Panc1 (cell line): Measurements from ENCODE around the gene FXR2.

Experiments
- POLR2AphosphoS5 ChIP-seq: IDR thresholded peaks from 2 replicates; pipeline ENCODE4 v1.6.1; 2012; ENCODE audit warnings: mild to moderate bottlenecking, low read depth, low read length, moderate library complexity
- TCF7L2 ChIP-seq: IDR thresholded peaks from 2 replicates; pipeline ENCODE4 v1.6.1; 2011; ENCODE audit warnings: mild to moderate bottlenecking, low read depth, low read length, inconsistent platforms
- TF ChIP-seq, protein P1 (sequence below): fragments of 450-650 bp; IDR thresholded peaks from 2 replicates; pipeline ENCODE4 v1.5.1; 2017; ENCODE audit warnings: mild to moderate bottlenecking
- TF ChIP-seq, protein P2 (sequence below), 2 experiments: IDR thresholded peaks; 2 replicates each; pipeline ENCODE4 v1.6.1; 2011 to 2012; ENCODE audit warnings: low read depth in 2 of 2, control low read depth in 1 of 2, low read length in 1 of 2, mild to moderate bottlenecking in 1 of 2, moderate library complexity in 1 of 2; ENCODE audit not compliant: insufficient read depth in 1 of 2

DNA sequence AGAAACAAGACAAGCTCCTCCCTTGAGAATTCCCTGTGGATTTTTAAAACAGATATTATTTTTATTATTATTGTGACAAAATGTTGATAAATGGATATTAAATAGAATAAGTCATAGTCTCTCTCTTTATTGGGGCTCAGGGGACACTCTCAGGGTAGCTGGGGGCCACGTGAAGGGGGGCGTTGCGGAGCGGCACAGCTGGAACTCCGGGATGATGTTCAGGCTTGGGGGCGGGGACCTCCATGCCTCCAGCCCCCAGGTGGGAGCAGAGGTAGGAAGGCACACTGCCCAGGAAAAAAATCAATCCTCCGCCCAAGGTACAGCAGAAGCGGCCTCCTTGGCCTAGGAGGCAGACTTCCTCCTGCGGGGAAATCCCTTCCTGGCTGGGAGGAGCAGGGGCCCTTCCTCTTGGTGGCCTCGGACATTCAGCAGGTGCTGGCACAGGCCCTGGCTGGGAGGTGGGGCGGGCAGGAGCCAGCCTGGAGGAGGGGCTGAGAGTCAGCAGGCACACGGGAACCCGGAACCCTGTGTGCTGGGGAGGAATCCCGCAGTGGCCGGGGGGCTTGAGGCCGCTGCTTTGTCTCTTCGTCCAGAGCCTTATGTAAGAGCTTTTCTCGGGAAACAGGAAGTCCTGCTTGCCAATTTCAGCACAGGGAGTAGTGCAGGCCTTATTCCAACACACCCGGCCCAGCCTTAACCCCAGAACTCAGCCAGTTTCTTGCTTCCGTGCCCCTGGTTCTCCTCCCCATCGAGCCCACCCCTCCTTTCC lies 56.7 kb downstream of the FXR2 start:
- TF ChIP-seq, protein P1, sequence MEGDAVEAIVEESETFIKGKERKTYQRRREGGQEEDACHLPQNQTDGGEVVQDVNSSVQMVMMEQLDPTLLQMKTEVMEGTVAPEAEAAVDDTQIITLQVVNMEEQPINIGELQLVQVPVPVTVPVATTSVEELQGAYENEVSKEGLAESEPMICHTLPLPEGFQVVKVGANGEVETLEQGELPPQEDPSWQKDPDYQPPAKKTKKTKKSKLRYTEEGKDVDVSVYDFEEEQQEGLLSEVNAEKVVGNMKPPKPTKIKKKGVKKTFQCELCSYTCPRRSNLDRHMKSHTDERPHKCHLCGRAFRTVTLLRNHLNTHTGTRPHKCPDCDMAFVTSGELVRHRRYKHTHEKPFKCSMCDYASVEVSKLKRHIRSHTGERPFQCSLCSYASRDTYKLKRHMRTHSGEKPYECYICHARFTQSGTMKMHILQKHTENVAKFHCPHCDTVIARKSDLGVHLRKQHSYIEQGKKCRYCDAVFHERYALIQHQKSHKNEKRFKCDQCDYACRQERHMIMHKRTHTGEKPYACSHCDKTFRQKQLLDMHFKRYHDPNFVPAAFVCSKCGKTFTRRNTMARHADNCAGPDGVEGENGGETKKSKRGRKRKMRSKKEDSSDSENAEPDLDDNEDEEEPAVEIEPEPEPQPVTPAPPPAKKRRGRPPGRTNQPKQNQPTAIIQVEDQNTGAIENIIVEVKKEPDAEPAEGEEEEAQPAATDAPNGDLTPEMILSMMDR, result no peak
- TF ChIP-seq, protein P2, sequence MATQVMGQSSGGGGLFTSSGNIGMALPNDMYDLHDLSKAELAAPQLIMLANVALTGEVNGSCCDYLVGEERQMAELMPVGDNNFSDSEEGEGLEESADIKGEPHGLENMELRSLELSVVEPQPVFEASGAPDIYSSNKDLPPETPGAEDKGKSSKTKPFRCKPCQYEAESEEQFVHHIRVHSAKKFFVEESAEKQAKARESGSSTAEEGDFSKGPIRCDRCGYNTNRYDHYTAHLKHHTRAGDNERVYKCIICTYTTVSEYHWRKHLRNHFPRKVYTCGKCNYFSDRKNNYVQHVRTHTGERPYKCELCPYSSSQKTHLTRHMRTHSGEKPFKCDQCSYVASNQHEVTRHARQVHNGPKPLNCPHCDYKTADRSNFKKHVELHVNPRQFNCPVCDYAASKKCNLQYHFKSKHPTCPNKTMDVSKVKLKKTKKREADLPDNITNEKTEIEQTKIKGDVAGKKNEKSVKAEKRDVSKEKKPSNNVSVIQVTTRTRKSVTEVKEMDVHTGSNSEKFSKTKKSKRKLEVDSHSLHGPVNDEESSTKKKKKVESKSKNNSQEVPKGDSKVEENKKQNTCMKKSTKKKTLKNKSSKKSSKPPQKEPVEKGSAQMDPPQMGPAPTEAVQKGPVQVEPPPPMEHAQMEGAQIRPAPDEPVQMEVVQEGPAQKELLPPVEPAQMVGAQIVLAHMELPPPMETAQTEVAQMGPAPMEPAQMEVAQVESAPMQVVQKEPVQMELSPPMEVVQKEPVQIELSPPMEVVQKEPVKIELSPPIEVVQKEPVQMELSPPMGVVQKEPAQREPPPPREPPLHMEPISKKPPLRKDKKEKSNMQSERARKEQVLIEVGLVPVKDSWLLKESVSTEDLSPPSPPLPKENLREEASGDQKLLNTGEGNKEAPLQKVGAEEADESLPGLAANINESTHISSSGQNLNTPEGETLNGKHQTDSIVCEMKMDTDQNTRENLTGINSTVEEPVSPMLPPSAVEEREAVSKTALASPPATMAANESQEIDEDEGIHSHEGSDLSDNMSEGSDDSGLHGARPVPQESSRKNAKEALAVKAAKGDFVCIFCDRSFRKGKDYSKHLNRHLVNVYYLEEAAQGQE (IDR thresholded peaks at IDR 0.05; ENCODE audit: insufficient read depth in 1 of 2, low read depth in 2 of 2, low read length in 1 of 2), result no peak
- TF ChIP-seq POLR2AphosphoS5, result no peak
- TF ChIP-seq TCF7L2, result no peak
